GM23248 (cell line): ENCODE measurements around the gene THSD4. TPM values are rescaled to one million over a fixed set of nuclear protein-coding genes. Genes with fewer than 3 reads are reported as not detected.

Experiments used
- DNase-seq: peaks from one replicate; pipeline ENCODE4 v3.0.0-alpha.2; 2015
- H2AFZ ChIP-seq: fragments of 200-600 bp; sonication (generic); 2 replicates; pipeline ENCODE4 v1.6.1; 2016; ENCODE audit warnings: antibody characterized with exemption
- H3F3A ChIP-seq: fragments of 200-600 bp; sonication (generic); 2 replicates; pipeline ENCODE4 v1.6.1; 2016; ENCODE audit warnings: mild to moderate bottlenecking, antibody characterized with exemption, mixed run types; ENCODE audit not compliant: insufficient read depth
- H3K27ac ChIP-seq: fragments of 200-600 bp; sonication (generic); 2 replicates; pipeline ENCODE4 v1.5.1; 2016; ENCODE audit warnings: mild to moderate bottlenecking
- H3K27me3 ChIP-seq: fragments of 200-600 bp; sonication (generic); replicated peaks from 2 replicates; pipeline ENCODE4 v1.6.1; 2016; ENCODE audit warnings: mild to moderate bottlenecking; ENCODE audit not compliant: insufficient read depth
- H3K36me3 ChIP-seq: fragments of 200-600 bp; sonication (generic); 2 replicates; pipeline ENCODE4 v1.6.1; 2016; ENCODE audit warnings: low read depth, mild to moderate bottlenecking
- H3K4me1 ChIP-seq: fragments of 200-600 bp; sonication (generic); 2 replicates; pipeline ENCODE4 v1.6.1; 2016; ENCODE audit warnings: mild to moderate bottlenecking; ENCODE audit not compliant: insufficient read depth
- H3K4me2 ChIP-seq: fragments of 200-600 bp; sonication (generic); one replicate; pipeline ENCODE4 v1.6.1; 2016; ENCODE audit warnings: mild to moderate bottlenecking; ENCODE audit not compliant: unreplicated experiment
- H3K4me3 ChIP-seq: fragments of 200-600 bp; sonication (generic); 2 replicates; pipeline ENCODE4 v1.5.1; 2016; ENCODE audit warnings: mild to moderate bottlenecking
- H3K79me2 ChIP-seq: fragments of 200-600 bp; sonication (generic); 2 replicates; pipeline ENCODE4 v1.6.1; 2016; ENCODE audit warnings: mild to moderate bottlenecking; ENCODE audit not compliant: insufficient read depth
- H3K9ac ChIP-seq: fragments of 200-600 bp; sonication (generic); 2 replicates; pipeline ENCODE4 v1.6.1; 2016; ENCODE audit warnings: mild to moderate bottlenecking
- H3K9me2 ChIP-seq: fragments of 200-600 bp; sonication (generic); 2 replicates; pipeline ENCODE4 v1.6.1; 2016; ENCODE audit warnings: mixed run types, mild to moderate bottlenecking, moderate library complexity; ENCODE audit not compliant: insufficient read depth
- H3K9me3 ChIP-seq: fragments of 200-600 bp; sonication (generic); one replicate; pipeline ENCODE4 v1.6.1; 2017; ENCODE audit warnings: low read depth
- H4K20me1 ChIP-seq: fragments of 200-600 bp; sonication (generic); 2 replicates; pipeline ENCODE4 v1.6.0; 2016; ENCODE audit not compliant: insufficient read depth
- EZH2 ChIP-seq: fragments of 200-600 bp; sonication (generic); IDR thresholded peaks from 2 replicates; pipeline ENCODE4 v1.6.1; 2018; ENCODE audit warnings: antibody characterized with exemption, mild to moderate bottlenecking; ENCODE audit not compliant: insufficient read depth, poor library complexity, severe bottlenecking
- EZH2phosphoT487 ChIP-seq: fragments of 200-600 bp; sonication (generic); IDR thresholded peaks from 2 replicates; pipeline ENCODE4 v1.6.1; 2018; ENCODE audit warnings: antibody characterized with exemption, moderate library complexity, mild to moderate bottlenecking, low read depth; ENCODE audit not compliant: insufficient read depth
- WGBS, 2 experiments: methylation state at CpG; one replicate each; pipeline ENCODE4 v1.1.6; 2015 to 2017; ENCODE audit warnings: low lambda C conversion rate in 2 of 2, low coverage in 1 of 2; ENCODE audit errors: missing lambda C conversion rate in 2 of 2; 5-methylcytosine and 5-hydroxymethylcytosine counted together
- in situ Hi-C: fragments of 300-500 bp; cut with MboI; formaldehyde crosslinking; loops from 2 replicates; pipeline ENCODE4 v1.15.0; 2020
- polyA plus RNA-seq: library from polyadenylated mRNA; unstranded; fragments of >200 nt; fragmentation: Nextera tagmentation; extraction: Ambion mirVana; gene quantifications from 2 replicates; pipeline ENCODE4 v1.2.1, GENCODE V29; 2016
- total RNA-seq: library from RNA; depleted of rRNA; stranded (reverse); fragments of >200 nt; shearing (Covaris generic); gene quantifications from 2 replicates; pipeline ENCODE4 v1.2.3, GENCODE V29; 2014

THSD4 gene
- total and polyA plus RNA-seq, 2 experiments from 2014 or later = 14.2 to 58.9 TPM

GRCh38 chr15:71756599-71757352, 641.5 kb downstream of the THSD4 start:
- H3K27ac ChIP-seq = no peak overlapping the region
- peaks cover 29% of the 10 kb centered on the region for H3F3A ChIP-seq
- WGBS, 2 experiments = 93% methylated on average over 8 of the region's 8 CpGs
- no peak overlapping the region for H2AFZ ChIP-seq
- no peak overlapping the region for H3K9ac ChIP-seq
- H3K4me2 ChIP-seq = no peak overlapping the region
- H3K36me3 ChIP-seq = no peaks in the 10 kb centered on the region; the same call in 1 of the 2 replicates
- in situ Hi-C loops = no loop called here
- no peaks in the 10 kb centered on the region for H3K27me3 ChIP-seq
- H4K20me1 ChIP-seq = no peaks in the 10 kb centered on the region
- TF ChIP-seq EZH2 = no peak
- TF ChIP-seq EZH2phosphoT487 = no peak
- H3K9me3 ChIP-seq = no peaks in the 10 kb centered on the region
- peak; percentile 25 for DNase-seq
- no peak overlapping the region for H3K4me3 ChIP-seq
- H3K9me2 ChIP-seq = no peaks in the 10 kb centered on the region
- no peaks in the 10 kb centered on the region for H3K79me2 ChIP-seq
- peaks cover 27% of the 10 kb centered on the region for H3K4me1 ChIP-seq

- Histone ChIP-seq H3F3A (peaks cover 22% of the 10 kb centered on the region), H3K27me3 (no peaks in the 10 kb centered on the region), H3K9ac (no peak overlapping the region), H3K27ac (no peak overlapping the region), H3K4me2 (no peak overlapping the region), H3K4me3 (no peak overlapping the region), H3K36me3 (no peaks in the 10 kb centered on the region; the same call in 1 of the 2 replicates), H3K9me3 (no peaks in the 10 kb centered on the region), H3K4me1 (peaks cover 23% of the 10 kb centered on the region), H3K9me2 (no peaks in the 10 kb centered on the region), H4K20me1 (no peaks in the 10 kb centered on the region), H2AFZ (no peak overlapping the region), H3K79me2 (no peaks in the 10 kb centered on the region)
- WGBS, 2 experiments = 80 to 86% methylated on average over 13 of the region's 13 CpGs
- in situ Hi-C loops = no loop called here
- DNase-seq = no peak
- TF ChIP-seq EZH2 (no peak), EZH2phosphoT487 (no peak)
Measured at GRCh38 chr15:71757741-71758530, 642.7 kb downstream of the THSD4 start.

- no peaks in the 10 kb centered on the region for H3K9me3 ChIP-seq
- H3K27me3 ChIP-seq = no peaks in the 10 kb centered on the region
- no peaks in the 10 kb centered on the region for H3K79me2 ChIP-seq
- no peak overlapping the region for H3K27ac ChIP-seq
- H3K4me1 ChIP-seq = peaks cover 15% of the 10 kb centered on the region
- peaks cover 14% of the 10 kb centered on the region for H3F3A ChIP-seq
- no peak overlapping the region for H3K4me2 ChIP-seq
- no peak for DNase-seq
- H3K9ac ChIP-seq = no peak overlapping the region
- no peaks in the 10 kb centered on the region for H4K20me1 ChIP-seq
- in situ Hi-C loops = no loop called here
- TF ChIP-seq EZH2phosphoT487 (no peak), EZH2 (no peak)
- no peak overlapping the region for H3K4me3 ChIP-seq
- no peak overlapping the region for H2AFZ ChIP-seq
- H3K36me3 ChIP-seq = no peaks in the 10 kb centered on the region; the same call in 1 of the 2 replicates
- no peaks in the 10 kb centered on the region for H3K9me2 ChIP-seq
- 95 to 100% methylated on average over 2 of the region's 2 CpGs for WGBS, 2 experiments
Measured at GRCh38 chr15:71758711-71759110, 643.4 kb downstream of the THSD4 start.

GRCh38 chr15:71760852-71761251, 645.6 kb downstream of the THSD4 start:
- 78 to 89% methylated on average over 1 of the region's 1 CpG for WGBS, 2 experiments
- Histone ChIP-seq H2AFZ (no peak overlapping the region), H3K4me3 (no peak overlapping the region), H3K27me3 (no peaks in the 10 kb centered on the region), H3F3A (peaks cover 13% of the 10 kb centered on the region), H3K4me1 (peaks cover 15% of the 10 kb centered on the region), H3K36me3 (peaks cover 8% of the 10 kb centered on the region; the same call in 1 of the 2 replicates), H4K20me1 (no peaks in the 10 kb centered on the region), H3K79me2 (no peaks in the 10 kb centered on the region), H3K9me3 (no peaks in the 10 kb centered on the region), H3K4me2 (no peak overlapping the region), H3K9ac (no peak overlapping the region), H3K9me2 (no peaks in the 10 kb centered on the region), H3K27ac (no peak overlapping the region)
- in situ Hi-C loops = no loop called here
- no peak for DNase-seq
- TF ChIP-seq EZH2 = no peak
- TF ChIP-seq EZH2phosphoT487 = no peak
